GM21447 (cell line): ENCODE measurements around the gene TIMM13.
"Not testable (repeated sequence)": the region's sequence is repeated elsewhere in the genome, so short reads cannot be mapped to it uniquely, and the experiment has no call there.

Source experiments
- ATAC-seq: cut with Tn5 transposase; IDR thresholded peaks from one replicate; pipeline ENCODE4 v1.9.1; 2021; ENCODE audit not compliant: unreplicated experiment

TIMM13 gene

DNA sequence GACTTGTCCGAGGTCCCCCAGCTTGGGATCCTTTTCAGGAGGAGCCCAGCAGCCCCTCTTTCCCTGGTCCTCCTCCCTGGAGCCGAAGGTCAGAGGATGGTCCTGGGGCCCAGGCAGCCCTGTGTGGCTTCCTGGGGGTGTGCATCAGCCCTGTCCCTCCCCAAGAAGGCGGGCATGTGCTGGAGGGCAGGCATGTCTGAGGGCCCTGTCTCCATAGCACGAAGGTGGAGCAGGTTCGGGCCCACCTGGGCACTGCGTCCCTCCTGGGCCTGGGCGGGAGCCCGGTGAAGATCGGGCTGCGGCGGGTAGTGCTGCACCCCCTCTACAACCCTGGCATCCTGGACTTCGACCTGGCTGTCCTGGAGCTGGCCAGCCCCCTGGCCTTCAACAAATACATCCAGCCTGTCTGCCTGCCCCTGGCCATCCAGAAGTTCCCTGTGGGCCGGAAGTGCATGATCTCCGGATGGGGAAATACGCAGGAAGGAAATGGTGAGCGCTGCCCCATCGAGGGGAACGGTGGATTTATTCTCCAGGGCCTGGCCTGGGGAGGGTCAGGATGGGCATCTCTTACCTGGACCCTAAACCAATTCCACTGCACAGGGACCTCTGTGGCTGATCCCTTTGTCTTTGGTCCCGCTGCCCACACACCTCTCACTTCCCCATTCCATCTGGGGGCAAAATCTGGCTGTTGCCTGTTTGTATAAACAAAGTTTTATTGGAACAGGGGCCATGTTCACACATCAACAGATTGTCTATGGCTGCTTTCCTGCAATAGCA, 10.9 kb downstream of the TIMM13 start:
- no peak for ATAC-seq

DNA sequence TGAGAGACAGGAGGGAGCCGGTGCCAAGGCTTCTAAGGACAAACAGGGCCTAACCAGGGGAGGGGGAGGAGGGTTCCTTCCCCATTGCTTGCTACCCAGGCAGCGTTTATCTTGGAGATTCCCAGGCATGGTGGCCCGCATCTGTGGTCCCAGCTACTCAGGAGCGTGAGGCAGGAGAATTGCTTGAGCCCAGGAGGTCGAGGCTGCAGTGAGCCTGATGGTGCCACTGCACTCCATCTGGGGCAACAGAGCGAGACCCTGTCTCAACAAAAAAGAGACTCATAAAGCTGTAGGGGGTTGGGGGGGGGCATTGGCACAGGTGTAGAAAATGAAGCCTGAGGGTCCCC, 11.4 kb downstream of the TIMM13 start:
- no peak for ATAC-seq

DNA sequence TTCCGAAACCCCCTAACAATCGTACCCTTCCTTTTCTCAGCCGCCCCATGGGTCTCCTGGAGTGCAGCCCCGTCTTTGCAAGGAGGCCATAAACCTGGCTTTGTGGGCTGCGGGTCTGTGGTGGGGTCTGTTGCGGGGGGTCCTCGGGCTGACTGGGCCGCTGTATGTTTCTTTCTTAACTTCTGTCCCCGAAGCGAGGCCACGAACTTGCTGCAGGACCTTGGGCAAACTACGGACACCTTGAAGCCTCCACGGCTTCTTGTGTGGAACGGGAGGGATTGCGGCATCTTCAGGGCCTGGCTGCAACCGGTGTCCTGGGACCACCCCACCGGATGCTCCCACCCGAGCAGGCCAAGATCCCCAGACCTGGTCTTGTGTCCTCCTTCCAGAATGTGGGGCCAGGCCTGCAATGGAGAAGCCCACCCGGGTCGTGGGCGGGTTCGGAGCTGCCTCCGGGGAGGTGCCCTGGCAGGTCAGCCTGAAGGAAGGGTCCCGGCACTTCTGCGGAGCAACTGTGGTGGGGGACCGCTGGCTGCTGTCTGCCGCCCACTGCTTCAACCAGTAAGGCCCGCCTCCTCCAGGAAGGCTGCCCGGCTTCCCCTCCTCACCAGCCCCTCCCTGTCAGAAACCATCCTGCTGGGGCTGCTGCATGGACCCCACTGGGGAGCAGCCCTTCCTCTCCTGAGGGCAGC, 12.0 kb downstream of the TIMM13 start:
- ATAC-seq: no peak

DNA sequence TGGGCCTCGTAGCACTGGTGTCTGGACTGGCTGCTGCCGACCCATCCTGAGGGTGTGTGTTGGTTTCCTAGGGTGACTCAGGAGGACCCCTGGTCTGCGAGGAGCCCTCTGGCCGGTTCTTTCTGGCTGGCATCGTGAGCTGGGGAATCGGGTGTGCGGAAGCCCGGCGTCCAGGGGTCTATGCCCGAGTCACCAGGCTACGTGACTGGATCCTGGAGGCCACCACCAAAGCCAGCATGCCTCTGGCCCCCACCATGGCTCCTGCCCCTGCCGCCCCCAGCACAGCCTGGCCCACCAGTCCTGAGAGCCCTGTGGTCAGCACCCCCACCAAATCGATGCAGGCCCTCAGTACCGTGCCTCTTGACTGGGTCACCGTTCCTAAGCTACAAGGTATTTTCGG, 13.8 kb downstream of the TIMM13 start:
- no peak for ATAC-seq

DNA sequence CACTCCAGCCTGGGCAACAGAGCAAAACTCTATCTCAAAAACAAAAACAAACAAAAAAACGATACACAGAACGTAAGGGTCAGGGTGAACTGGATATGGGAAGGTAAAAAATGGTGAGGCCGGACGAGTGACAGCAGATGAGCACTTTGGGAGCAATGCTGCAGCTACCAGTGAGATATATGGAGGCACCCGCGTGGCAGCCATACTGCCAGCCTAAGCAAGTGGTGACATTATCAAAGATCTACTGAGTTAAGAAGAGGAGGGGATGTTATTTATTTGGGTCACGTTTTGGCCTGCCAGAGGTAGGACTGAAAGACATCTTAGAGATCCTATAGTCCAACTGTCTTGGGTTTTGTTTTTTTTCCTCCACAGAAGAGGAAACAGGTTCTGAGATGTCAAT, 14.2 kb downstream of the TIMM13 start:
- no peak for ATAC-seq

DNA sequence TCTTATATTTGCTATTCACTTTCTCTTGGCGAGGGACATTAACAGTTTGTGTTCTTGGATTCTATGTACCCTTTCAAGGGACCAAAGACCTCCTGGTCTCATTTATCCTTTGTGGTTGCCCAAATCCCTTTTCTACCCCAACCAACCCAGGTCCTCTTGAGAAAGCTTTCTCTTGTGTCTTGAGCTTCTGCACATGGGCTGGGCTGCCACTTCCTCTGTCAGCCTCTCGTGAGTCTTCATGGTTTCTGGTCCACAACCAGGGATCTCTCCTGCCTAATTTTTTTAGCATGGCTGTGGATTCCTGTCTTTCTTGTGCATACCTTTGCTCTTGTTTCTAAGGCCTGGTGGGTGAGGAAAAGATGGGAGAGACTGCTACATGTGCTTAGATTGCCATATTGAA, 14.9 kb downstream of the TIMM13 start:
- ATAC-seq: no peak

DNA sequence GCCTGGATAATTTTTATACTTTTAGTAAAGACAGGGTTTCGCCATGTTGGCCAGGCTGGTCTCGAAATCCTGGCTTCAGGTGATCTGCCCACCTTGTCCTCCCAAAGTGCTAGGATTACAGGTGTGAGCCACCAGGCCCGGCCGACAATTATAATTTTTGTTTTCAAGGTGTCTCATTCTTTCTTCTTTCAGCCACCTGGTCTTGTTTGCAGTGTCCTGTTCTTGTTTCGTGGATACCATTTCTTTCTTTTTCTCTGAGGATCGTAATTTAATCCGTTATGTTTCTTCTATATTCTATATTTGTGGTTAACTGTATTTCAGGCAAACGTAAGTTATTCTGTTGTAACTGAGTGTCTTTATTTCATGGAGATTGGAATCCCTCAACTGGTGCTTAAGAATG, 15.7 kb downstream of the TIMM13 start:
- no peak for ATAC-seq

DNA sequence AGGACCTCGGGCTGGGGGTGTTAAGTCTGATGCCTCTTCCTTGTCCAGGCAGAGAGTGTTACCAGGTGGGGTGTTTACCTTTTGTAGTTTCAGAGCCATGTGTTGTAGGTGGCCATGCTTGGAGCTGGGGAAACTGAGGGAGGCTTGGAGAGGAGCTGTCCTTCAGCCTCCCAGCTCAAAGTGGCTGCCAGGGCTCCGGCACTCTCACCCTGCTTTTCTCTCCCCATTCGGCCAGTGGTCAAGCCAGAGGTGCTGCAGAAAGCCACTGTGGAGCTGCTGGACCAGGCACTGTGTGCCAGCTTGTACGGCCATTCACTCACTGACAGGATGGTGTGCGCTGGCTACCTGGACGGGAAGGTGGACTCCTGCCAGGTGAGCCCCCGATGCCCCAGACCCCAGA, 17.4 kb downstream of the TIMM13 start:
- no peak for ATAC-seq

DNA sequence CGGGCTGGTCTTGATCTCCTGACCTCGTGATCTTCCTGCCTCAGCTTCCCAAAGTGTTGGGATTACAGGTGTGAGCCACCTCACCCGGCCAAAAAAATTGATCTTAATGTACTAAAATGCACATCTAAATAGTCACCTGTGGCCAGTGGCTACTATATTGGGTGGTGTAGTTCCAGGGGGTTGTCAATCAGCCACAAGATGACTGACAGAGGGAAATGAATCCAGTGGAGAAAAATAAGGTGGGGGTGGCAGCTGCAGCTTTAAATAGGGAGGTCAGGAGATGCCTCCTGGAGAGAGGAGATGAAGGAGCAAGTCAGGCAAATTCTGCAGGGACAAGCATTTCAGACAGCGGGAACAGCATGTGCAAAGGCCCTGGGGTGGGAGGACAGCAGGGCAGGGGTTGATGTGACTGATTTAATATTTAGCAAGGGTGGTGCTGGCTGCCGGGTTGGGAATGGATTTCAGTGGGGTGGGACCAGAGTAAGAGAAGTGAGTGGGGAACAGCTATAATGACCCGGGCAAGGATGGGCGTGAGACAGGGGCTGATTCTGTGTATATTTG, 18.0 kb downstream of the TIMM13 start:
- no peak for ATAC-seq

DNA sequence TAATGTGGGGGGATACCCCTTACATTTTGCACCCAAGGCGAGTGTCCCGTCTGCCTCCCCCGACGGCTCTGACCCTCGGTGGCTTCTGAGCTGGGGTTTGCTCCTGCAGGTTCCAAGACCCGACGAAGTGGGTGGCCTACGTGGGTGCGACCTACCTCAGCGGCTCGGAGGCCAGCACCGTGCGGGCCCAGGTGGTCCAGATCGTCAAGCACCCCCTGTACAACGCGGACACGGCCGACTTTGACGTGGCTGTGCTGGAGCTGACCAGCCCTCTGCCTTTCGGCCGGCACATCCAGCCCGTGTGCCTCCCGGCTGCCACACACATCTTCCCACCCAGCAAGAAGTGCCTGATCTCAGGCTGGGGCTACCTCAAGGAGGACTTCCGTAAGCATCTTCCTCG, 19.1 kb downstream of the TIMM13 start:
- no peak for ATAC-seq

DNA sequence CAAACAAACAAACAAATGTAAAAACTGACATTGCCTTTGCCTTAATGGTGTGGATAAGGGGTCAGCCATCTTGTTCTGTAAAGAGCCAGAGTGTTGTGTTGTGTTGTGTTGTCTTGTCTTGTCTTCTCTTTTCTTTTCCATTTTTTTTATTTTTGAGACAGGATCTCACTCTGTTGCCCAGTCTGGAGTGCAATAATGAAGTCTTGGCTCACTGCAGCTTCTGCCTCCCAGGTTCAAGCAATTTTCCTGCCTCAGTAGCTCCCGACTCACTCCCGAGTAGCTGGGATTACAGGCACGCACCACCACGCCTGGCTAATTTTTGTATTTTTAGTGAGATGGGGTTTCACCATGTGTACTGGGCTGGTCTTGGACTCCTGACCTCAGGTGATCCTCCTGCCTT, 27.8 kb downstream of the TIMM13 start:
- no peak for ATAC-seq

DNA sequence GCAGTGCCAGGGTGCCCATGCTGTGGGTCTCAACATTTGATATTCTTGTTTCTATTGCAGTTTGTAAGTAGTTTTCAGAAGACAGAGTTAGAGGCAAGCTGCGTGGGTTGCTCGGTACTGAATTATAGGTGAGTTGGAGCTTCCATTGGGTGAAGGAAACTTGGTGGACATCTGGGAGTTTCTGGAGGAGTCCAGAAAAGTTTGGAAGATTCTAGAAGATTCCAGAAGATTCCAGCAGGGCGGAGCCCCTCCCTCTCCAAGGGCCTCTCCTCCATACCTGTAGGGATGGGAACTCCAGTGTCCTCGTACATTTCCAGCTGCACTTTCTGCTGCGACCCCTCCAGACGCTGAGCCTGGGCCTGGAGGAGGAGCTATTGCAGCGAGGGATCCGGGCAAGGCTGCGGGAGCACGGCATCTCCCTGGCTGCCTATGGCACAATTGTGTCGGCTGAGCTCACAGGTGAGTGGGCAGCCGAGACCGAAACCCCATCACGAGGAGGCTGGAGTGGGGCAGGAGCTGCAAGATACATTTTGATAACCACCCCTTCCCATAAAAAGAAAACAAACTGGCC, 28.6 kb downstream of the TIMM13 start:
- ATAC-seq: no peak

DNA sequence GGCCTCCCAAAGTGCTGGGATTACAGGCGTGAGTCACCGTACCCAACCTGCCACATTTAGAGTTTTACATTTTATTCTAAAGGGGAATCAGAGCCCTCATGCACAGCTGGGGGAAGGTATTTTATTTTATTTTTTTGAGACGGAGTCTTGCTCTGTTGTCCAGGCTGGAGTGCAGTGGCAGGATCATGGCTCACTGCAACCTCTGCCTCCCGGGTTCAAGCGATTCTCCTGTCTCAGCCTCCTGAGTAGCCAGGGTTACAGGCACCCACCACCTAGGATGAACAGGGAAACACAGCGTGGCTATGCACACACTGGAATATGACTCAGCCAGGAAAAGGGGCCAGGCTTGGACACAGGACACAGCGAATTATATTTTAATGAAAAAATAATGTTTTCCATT, 30.2 kb downstream of the TIMM13 start:
- ATAC-seq: not testable (repeated sequence)

DNA sequence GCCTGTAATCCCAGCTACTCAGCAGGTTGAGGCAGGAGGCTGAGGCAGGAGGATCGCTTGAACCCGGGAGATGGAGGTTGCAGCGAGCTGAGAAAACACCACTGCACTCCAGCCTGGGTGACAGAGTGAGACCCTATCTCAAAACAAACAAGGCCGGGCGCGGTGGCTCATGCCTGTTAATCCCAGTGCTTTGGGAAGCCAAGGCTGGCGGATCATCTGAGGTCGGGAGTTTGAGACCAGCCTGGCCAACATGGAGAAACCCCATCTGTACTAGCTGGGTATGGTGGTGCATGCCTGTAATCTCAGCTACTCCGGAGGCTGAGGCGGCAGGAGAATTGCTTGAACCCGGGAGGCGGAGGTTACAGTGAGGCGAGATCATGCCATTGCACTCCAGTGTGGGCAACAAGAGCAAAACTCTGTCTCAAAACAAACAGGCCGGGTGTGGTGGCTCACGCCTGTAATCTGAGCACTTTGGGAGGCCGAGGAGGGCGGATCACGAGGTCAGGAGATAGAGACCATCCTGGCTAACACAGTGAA, 32.0 kb downstream of the TIMM13 start:
- not testable (repeated sequence) for ATAC-seq

DNA sequence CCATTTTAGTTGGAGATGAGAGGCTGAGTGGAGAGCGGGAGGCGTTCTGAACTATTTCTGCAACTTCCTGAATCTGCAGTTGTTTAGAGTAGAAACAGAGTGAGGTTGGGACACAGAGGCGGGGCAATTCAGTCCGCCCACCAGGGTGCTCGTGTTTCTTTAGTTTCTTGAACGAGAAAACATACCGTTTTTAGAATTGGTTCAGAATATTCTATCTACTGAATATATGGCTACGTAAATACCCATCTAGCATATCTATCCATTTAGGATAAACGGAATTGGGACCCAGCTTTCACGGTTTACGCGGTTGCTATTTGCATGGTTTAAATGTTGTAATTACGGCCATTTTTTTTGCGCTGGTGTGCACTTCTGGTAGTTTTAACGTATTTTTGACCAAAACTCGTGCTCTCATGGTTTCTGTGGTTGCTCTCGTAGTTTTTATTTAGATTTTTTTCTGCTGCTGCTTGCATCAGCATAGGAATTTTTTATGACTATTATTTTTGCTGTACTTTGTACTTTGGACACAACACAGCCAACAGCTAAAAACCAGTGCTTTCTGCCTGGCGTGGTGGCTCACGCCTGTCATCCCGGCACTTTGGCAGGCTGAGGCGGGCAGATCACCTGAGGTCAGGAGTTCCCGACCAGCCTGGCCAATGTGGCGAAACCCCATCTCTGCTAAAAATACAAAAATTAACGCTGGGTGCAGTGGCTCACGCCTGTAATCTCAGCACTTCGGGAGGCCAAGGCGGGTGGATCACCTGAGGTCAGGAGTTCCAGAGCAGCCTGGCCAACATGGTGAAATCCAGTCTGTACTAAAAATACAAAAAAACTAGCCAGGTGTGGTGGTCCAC, 32.7 kb downstream of the TIMM13 start:
- ATAC-seq: no peak

DNA sequence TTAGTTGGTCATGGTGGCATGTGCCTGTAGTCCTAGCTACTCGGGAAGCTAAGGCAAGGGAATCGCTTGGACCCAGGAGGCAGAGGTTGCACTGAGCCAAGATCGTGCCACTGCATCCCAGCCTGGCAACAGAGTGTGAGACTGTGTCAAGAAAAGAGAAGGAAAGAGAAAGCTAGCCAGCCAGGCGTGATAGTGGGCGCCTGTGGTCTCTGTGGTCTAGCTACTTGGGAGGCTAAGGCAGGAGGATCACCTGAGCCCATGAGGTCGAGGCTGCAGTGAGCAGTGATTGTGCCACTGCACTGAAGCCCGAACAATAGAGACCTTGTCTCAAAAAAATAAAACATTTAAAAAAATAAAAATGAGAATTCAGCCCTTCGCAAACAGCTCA, 33.3 kb downstream of the TIMM13 start:
- ATAC-seq: no peak

DNA sequence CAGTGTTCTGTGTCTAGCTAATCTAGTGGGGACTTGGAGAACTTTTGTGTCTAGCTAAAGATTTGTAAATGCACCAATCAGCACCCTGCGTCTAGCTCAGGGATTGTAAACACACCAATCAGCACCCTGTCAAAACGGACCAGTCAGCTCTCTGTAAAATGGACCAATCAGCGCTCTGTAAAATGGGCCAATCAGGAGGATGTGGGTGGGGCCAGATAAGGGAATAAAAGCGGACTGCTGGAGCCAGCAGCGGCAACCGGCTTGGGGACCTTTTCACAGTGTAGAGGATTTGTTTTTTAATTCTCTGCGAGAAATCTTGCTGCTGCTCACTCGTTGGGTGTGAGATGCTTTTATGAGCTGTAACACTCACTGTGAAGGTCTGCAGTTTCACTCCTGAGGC, 34.5 kb downstream of the TIMM13 start:
- ATAC-seq: not testable (repeated sequence)

DNA sequence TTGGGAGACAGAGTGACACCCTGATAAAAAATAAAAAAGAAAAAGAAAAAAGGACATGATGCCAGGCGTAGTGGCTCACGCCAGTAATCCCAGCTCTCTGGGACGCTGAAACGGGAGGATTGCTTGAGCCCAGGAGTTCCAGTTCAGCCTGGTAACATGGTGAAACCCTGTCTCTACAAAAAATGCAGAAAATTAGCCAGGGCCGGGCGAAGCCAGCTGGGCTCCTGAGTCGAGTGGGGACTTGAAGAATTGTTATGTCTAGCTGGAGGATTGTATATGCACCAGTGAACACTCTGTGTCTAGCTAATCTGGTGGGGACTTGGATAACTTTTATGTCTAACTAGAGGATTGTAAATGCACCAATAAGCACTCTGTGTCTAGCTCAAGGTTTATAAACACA, 35.0 kb downstream of the TIMM13 start:
- ATAC-seq: no peak

DNA sequence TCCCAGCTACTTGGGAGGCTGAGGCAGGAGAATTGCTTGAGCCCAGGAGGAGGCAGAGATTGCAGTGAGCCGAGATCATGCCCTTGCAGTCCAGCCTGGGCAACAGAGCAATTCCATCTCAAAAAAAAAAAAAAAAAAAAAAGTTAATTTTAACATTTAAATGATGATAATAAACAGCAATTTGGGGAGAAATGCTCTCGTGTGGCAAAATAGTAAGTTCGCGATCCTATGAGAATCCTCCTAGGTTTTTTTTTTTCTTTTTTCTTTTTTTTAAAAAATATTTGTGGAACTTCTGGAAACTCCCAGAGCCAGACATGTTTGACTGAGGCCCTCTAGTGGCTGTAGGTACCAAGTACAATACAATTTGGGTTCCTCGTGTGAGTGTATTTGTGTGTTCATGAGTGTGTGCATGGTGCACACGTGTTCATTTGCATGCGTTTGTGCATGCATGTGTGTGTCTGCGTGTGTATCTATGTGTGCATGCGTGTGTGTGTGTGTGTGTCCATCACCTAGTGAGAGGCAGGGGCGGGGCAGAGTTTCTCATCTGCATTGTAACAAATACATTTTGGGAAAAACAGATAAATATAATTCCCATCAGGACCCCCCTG, 36.2 kb downstream of the TIMM13 start:
- no peak for ATAC-seq

DNA sequence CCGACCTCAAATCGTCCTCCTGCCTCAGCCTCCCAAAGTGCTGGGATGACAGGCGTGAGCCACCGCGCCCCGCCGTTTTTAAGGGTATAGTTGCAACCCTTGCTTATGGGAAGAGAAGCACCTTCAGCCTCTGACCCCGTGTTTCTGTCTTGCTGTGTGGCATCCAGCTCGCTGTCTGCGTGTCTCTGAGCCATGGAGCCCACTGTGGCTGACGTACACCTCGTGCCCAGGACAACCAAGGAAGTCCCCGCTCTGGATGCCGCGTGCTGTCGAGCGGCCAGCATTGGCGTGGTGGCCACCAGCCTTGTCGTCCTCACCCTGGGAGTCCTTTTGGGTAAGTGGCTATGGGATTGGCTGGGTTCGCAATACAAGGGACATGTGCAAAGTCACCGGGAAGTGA, 37.8 kb downstream of the TIMM13 start:
- ATAC-seq: no peak
